ENCODE data around the gene MYO5B. TPM values are rescaled to one million over a fixed set of nuclear protein-coding genes. Genes with fewer than 3 reads are reported as not detected.

The MYO5B gene
- total and polyA plus RNA-seq, 2 donors (not counting 1 experiment from before 2014, with no cell fraction given): 0.30 to 1.7 TPM

DNA sequence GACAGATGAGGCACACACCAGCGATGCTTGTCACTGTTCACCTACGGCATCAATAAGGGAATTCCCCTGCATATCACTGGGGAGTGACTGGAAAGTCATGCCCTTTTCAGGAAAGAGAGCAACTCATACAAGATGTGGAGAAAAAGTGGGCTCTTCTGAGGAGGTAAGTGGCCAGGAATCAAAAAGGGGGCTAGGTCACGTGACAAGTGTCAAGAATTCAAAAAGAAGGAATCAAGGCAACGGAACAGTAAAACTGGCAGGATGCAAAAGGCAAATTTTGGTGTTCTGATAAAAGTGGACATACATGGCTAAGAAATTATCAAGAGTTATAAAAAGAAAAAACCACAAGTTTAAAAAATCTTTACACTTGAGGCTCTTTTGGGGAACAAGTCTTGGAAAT lies 190.9 kb downstream of the MYO5B start:
- Histone ChIP-seq H3K27me3 (replicated peaks in 1 of 4; ENCODE audit: control extremely low read depth in 1 of 4, control insufficient read depth in 3 of 4, insufficient read depth in 4 of 4, low read length in 3 of 4) (peaks cover 0 to 11% (median 0%) of the 10 kb centered on the region in 4 experiments), H3K4me1 (ENCODE audit: control insufficient read depth in 2 of 2, insufficient read depth in 2 of 2, low read length in 2 of 2) (no peaks in the 10 kb centered on the region), H3K27ac (ENCODE audit: low read length in 2 of 2) (no peak overlapping the region), H3K4me3 (ENCODE audit: control extremely low read depth in 1 of 5, extremely low read depth in 1 of 5, insufficient read depth in 1 of 5, low read depth in 2 of 5, low read length in 4 of 5) (no peak overlapping the region), H2AFZ (ENCODE audit: insufficient read depth, low read depth, low read length, poor library complexity, severe bottlenecking) (no peak overlapping the region), H3K9me3 (ENCODE audit: control extremely low read depth in 1 of 3, control insufficient read depth in 2 of 3, insufficient read depth in 1 of 3, low read length in 2 of 3) (no peaks in the 10 kb centered on the region), H3K9ac (ENCODE audit: low read length) (no peak overlapping the region), H3K79me2 (ENCODE audit: control insufficient read depth, insufficient read depth, low read length) (no peaks in the 10 kb centered on the region), H3K4me2 (replicated peaks; ENCODE audit: low read depth, low read length, poor library complexity, severe bottlenecking) (no peak overlapping the region), H4K20me1 (ENCODE audit: control insufficient read depth, insufficient read depth, low read length, poor library complexity, severe bottlenecking) (no peaks in the 10 kb centered on the region), H3K36me3 (replicated peaks in 1 of 2; ENCODE audit: control extremely low read depth in 1 of 2, control insufficient read depth in 1 of 2, extremely low read depth in 1 of 2, insufficient read depth in 2 of 2, low read length in 1 of 2) (no peaks in the 10 kb centered on the region)
- POLR2A ChIA-PET: no interaction called here
- 68% methylated on average over 3 of the region's 4 CpGs for WGBS (ENCODE audit: insufficient coverage)
- H3K27ac Mint-ChIP-seq: no peak overlapping the region
- intact Hi-C loops (cut with micrococcal nuclease): no loop called here
- DNase-seq (no peak), ATAC-seq (ENCODE audit: low read depth) (no peak)
- CTCF ChIA-PET: no interaction called here
- peaks cover 41% of the 10 kb centered on the region for H3K27me3 Mint-ChIP-seq
- H3K4me3 Mint-ChIP-seq: no peak overlapping the region
- TF ChIP-seq EZH2 (IDR thresholded peaks at IDR 0.05; ENCODE audit: borderline replicate concordance, insufficient read depth, low read depth, low read length, poor library complexity, severe bottlenecking): no peak
- no peak for TF ChIP-seq CTCF (IDR thresholded peaks at IDR 0.05)
- H3K9me3 Mint-ChIP-seq (ENCODE audit: insufficient read depth): no peaks in the 10 kb centered on the region
- H3K4me1 Mint-ChIP-seq: no peaks in the 10 kb centered on the region

DNA sequence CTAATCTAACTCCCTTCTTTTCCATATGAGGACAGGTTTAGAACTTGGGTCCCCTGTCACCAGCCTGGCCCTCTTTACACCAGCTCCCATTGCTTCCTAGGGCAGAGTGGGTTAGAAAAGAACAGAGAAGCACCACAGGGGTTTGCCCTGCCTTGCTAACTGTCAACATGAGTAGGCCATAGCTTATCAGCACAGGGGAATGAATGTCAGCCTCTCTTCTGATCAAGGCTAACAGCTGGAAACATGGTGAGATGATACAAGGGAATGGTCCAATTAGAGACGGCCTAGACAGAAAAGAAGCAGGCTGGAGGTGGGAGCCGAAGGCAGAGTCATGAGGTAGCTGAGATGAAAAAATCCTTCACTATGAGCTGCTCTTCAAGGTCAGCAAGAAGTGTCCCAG lies 192.2 kb downstream of the MYO5B start:
- Histone ChIP-seq H3K27me3 (replicated peaks in 1 of 4; ENCODE audit: control extremely low read depth in 1 of 4, control insufficient read depth in 3 of 4, insufficient read depth in 4 of 4, low read length in 3 of 4) (peaks cover 0 to 11% (median 0%) of the 10 kb centered on the region in 4 experiments), H3K9me3 (ENCODE audit: control extremely low read depth in 1 of 3, control insufficient read depth in 2 of 3, insufficient read depth in 1 of 3, low read length in 2 of 3) (no peaks in the 10 kb centered on the region), H2AFZ (ENCODE audit: insufficient read depth, low read depth, low read length, poor library complexity, severe bottlenecking) (no peak overlapping the region), H3K36me3 (replicated peaks in 1 of 2; ENCODE audit: control extremely low read depth in 1 of 2, control insufficient read depth in 1 of 2, extremely low read depth in 1 of 2, insufficient read depth in 2 of 2, low read length in 1 of 2) (no peaks in the 10 kb centered on the region), H3K27ac (ENCODE audit: low read length in 2 of 2) (no peak overlapping the region), H4K20me1 (ENCODE audit: control insufficient read depth, insufficient read depth, low read length, poor library complexity, severe bottlenecking) (no peaks in the 10 kb centered on the region), H3K4me2 (replicated peaks; ENCODE audit: low read depth, low read length, poor library complexity, severe bottlenecking) (no peak overlapping the region), H3K4me3 (ENCODE audit: control extremely low read depth in 1 of 5, extremely low read depth in 1 of 5, insufficient read depth in 1 of 5, low read depth in 2 of 5, low read length in 4 of 5) (no peak overlapping the region), H3K9ac (ENCODE audit: low read length) (no peak overlapping the region), H3K4me1 (ENCODE audit: control insufficient read depth in 2 of 2, insufficient read depth in 2 of 2, low read length in 2 of 2) (no peaks in the 10 kb centered on the region), H3K79me2 (ENCODE audit: control insufficient read depth, insufficient read depth, low read length) (no peaks in the 10 kb centered on the region)
- intact Hi-C loops (cut with micrococcal nuclease): no loop called here
- CTCF ChIA-PET: no interaction called here
- WGBS (ENCODE audit: insufficient coverage): 94% methylated on average over 2 of the region's 2 CpGs
- H3K4me1 Mint-ChIP-seq: no peaks in the 10 kb centered on the region
- H3K4me3 Mint-ChIP-seq: no peak overlapping the region
- no peak for TF ChIP-seq CTCF (IDR thresholded peaks at IDR 0.05)
- TF ChIP-seq EZH2 (IDR thresholded peaks at IDR 0.05; ENCODE audit: borderline replicate concordance, insufficient read depth, low read depth, low read length, poor library complexity, severe bottlenecking): no peak
- peaks cover 42% of the 10 kb centered on the region for H3K27me3 Mint-ChIP-seq
- ATAC-seq (ENCODE audit: low read depth) (no peak), DNase-seq (no peak)
- no peaks in the 10 kb centered on the region for H3K9me3 Mint-ChIP-seq (ENCODE audit: insufficient read depth)
- POLR2A ChIA-PET: no interaction called here
- no peak overlapping the region for H3K27ac Mint-ChIP-seq

All from B cell (primary cell).